Testis (tissue), 2 donors: ENCODE results near the gene SWSAP1.

Source experiments
- POLR2A ChIP-seq: fragments of 450-650 bp; IDR thresholded peaks from one replicate; pipeline ENCODE4 v1.6.1; 2017; ENCODE audit warnings: antibody characterized with exemption, mild to moderate bottlenecking, moderate library complexity
- TF ChIP-seq, protein P1 (sequence below), 3 experiments: fragments of 450-650 bp in 2 of 3; fragments of 200-600 bp in 1 of 3; sonication (generic) in 1 of 3; IDR thresholded peaks; one replicate each; pipeline ENCODE4 v1.5.1; 2016 to 2019; ENCODE audit warnings: antibody characterized with exemption in 3 of 3, mild to moderate bottlenecking in 2 of 3, moderate library complexity in 1 of 3

DNA sequence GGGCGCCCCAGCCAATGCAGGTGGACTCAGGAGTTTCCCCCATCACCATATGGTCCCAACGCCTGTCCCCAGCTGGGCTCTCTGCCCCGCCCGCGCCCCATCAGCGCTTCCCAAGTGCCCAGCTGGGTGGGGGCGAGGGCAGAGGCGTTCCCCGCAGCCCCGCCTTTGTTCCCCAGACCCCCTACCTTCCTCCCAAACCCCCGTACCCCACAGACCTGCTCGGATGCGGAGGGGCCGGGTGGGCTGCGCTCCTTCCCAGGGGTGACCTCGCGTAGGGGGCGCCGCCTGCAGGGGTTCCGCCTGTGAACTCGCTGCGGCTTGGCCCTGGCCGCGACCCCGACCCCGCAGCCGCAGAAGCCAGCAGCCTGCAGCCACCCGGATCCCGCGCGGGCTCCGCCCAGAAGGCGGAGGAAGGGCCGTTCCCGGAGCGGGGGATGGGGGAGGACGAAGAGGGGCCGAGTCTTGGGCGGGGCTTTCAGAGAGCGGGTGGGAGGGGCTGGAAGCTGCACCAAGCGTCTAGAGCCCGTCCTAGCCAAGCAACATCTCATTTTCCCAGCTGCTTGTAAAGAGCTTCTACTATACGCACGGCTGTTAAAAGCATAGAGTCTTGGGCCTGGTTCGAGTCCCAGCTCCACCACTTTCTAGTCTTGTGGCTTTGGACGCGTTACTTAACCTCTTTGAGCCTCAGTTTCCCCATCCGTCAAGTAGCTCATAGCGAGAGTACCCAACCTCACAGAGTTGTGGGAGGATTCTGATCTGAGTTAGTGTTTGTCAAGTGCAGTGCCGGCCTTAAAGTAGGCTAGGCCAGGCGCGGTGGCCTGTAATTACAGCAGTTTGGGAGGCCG is 35.0 kb upstream of the SWSAP1 start, which contains the start of gene RAB3D:
- TF ChIP-seq POLR2A: no peak
- TF ChIP-seq, protein P1, sequence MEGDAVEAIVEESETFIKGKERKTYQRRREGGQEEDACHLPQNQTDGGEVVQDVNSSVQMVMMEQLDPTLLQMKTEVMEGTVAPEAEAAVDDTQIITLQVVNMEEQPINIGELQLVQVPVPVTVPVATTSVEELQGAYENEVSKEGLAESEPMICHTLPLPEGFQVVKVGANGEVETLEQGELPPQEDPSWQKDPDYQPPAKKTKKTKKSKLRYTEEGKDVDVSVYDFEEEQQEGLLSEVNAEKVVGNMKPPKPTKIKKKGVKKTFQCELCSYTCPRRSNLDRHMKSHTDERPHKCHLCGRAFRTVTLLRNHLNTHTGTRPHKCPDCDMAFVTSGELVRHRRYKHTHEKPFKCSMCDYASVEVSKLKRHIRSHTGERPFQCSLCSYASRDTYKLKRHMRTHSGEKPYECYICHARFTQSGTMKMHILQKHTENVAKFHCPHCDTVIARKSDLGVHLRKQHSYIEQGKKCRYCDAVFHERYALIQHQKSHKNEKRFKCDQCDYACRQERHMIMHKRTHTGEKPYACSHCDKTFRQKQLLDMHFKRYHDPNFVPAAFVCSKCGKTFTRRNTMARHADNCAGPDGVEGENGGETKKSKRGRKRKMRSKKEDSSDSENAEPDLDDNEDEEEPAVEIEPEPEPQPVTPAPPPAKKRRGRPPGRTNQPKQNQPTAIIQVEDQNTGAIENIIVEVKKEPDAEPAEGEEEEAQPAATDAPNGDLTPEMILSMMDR (IDR thresholded peaks at IDR 0.05): no peak
